GM19025 (cell line): ENCODE measurements around the gene THEMIS2.
"Not testable (repeated sequence)": the region's sequence is repeated elsewhere in the genome, so short reads cannot be mapped to it uniquely, and the experiment has no call there.

ENCODE experiments used
- ATAC-seq: cut with Tn5 transposase; IDR thresholded peaks from one replicate; pipeline ENCODE4 v1.9.1; 2021; ENCODE audit warnings: mild to moderate bottlenecking, low read depth, moderate library complexity; ENCODE audit not compliant: unreplicated experiment

The THEMIS2 gene

DNA sequence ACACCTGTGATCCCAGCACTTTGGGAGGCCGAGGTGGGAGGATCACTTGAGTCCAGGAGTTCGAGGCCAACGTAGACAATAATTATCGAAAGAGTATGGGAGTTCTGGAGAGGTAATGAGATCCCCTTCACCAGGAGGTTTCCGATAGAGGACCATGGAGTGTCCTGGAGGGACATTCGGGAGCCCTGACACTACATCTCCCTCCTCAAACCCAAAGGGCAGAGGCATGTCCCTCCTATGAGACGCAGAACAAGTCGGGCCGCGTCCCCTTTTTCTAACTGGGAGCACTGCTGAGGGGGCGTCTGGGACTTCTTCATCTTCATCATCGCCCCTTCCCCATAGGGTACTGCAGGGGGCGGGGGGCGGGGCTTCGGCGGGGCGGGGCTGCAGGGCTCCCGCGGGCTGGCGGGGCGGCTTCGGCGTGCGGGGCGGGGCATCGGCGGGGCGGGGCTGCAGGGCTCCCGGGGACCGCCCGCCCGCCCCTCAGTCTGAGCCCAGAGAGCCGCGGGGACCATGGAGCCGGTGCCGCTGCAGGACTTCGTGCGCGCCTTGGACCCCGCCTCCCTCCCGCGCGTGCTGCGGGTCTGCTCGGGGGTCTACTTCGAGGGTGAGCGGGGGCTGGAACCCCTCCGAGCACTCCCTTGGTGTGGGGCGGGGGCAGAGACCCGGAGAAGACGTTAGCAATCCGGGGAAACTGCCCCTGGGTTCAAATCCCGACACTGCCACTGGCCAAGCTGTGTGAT, at the start of gene THEMIS2:
Gene THEMIS2, plus strand, starts transcription at position 486 of the 743 bp plus-strand sequence. Its CDS starts 28 bp downstream, at position 514.
- ATAC-seq, result no peak

GRCh38 chr1:27823784-27824183, 48.6 kb upstream of the THEMIS2 start:
- no peak for ATAC-seq

- no peak for ATAC-seq
Measured at GRCh38 chr1:27824411-27824810, 47.9 kb upstream of the THEMIS2 start.

GRCh38 chr1:27829339-27829960, 42.9 kb upstream of the THEMIS2 start:
- not testable (repeated sequence) for ATAC-seq

DNA sequence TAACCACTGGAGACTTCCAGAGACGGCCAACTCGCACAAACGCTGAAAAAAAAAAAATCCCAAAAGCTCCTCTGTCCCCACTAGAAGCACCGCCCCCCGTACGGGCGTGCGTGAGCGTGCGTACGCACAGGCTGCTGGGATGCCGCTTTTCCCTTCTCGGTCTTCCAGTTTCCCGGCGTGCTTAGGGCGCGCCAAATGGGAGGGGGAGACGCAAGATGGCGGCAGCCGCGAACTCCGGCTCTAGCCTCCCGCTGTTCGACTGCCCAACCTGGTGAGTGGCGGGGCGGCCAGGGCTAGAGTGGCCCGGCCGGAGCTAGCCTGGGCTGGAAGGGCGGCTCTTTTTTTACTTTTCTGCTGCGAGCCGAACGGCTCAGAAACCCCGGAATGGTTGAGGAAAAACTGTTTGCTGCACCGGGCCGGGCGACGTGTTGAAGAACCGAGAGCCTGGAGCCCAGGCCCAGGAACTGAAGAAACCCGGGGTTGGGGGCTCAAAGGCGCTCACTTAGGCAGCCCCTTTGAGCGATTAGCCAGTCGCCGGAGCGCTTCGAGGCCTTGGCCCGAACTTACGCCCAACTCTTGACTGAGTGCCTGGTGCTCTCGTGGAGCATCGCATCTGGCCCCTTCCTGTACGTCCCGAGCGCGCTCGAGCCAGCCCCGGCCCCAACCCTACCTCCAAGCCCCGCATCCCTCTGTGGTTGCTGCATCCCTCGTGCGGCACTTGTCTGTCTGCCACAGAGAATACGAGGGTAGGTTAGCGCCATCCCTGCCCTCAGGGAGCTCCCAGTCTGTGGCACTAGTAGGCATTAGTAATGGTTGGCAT, 41.5 kb upstream of the THEMIS2 start, which contains the start of gene PPP1R8:
Gene PPP1R8, plus strand, starts transcription at position 162 of the 820 bp plus-strand sequence. Its CDS starts 54 bp downstream, at position 216.
- peak; percentile 87 for ATAC-seq

DNA sequence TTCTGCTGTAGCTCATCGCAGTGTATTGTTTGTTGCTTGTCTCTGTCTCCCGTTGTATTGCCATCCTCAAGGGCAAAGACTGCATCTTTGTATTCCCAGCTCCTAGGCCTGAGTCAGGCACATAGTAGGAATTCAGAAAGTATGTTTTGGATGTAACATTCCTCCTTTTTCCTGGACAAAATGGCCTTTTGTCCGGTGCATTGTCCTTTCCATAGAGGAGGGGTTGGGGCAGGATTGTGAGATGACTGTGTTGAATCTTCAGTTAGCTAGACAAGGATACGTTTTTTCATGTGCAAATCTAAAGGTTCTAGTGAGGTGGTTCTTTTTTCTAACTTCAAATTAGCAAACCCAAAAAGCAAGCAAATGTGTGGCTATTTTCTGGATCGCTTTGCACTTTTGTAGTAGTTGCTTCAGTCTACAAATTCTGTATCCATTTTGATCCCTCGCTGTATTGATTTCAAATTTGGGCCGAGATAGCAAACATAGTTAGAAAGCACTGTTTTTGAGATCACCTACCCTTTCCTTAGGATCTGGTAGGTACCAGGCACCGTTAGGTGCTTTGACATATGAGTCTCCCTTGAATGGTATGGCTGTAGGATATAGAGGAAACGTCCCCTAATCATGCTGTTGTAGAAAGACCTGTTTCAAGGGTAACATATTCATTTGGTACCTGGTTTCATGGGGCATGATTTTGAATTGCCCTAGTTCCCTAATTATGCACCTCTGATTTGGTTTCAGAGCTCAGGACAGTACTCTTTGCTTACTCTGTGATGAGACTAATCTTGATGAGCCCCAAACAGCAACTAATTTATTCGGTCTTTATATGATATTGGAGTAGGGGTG, 40.6 kb upstream of the THEMIS2 start:
- ATAC-seq, result no peak

DNA sequence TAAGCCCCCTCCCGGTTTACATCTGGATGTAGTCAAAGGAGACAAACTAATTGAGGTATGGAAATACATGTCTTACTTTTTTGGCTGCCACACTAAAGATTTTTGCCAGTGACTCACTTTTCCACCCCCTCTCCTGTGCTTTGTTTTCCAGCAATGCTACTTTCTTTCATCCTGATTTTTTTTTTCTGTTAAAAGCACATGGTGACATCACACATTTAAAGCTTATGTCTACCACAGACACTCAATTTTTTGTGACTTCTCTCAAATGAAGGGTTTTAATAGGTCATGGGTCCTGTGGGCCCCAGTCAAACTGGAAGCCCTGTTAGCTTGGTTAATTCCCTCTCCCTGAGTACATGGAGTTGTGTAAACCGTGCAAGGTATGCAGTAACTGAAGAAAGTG, 39.6 kb upstream of the THEMIS2 start:
- ATAC-seq, result no peak

- no peak for ATAC-seq
Measured at GRCh38 chr1:27833470-27833869, 38.9 kb upstream of the THEMIS2 start.

DNA sequence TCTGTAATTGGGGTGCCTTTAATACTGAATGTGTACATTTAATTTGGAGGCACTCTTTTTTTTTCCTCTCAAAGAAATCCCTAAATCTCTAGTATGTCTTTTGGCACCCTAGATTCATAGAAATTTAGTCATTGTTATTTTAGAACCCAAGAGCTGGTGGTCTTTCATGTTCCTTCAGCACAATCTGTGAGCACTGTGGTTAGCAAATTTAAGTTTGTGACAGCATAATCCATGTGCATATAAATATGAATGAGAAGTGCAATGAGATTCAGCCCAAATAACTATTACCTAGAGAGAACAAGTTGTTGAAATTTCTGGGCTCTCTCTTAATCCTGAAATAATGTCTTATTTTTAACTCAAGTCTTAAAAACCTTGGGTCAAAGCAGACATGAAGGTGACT, 37.3 kb upstream of the THEMIS2 start:
- ATAC-seq, result no peak

GRCh38 chr1:27835501-27835900, 36.8 kb upstream of the THEMIS2 start:
- ATAC-seq, result no peak

DNA sequence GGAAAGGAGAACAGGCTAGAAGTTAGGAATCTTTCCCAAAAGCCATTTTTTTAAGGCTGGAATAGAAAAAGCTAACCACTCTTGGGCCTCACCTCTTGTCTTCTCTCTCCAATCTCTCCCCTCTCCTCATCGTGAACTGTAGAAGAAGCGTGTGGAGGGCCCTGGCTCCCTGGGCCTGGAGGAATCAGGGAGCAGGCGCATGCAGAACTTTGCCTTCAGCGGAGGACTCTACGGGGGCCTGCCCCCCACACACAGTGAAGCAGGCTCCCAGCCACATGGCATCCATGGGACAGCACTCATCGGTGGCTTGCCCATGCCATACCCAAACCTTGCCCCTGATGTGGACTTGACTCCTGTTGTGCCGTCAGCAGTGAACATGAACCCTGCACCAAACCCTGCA, 22.4 kb upstream of the THEMIS2 start:
- no peak for ATAC-seq

- no peak for ATAC-seq
Measured at GRCh38 chr1:27855085-27855484, 17.3 kb upstream of the THEMIS2 start.

- no peak for ATAC-seq
Measured at GRCh38 chr1:27856561-27857343, 15.6 kb upstream of the THEMIS2 start.

GRCh38 chr1:27857552-27857951, 14.8 kb upstream of the THEMIS2 start:
- ATAC-seq, result not testable (repeated sequence)

DNA sequence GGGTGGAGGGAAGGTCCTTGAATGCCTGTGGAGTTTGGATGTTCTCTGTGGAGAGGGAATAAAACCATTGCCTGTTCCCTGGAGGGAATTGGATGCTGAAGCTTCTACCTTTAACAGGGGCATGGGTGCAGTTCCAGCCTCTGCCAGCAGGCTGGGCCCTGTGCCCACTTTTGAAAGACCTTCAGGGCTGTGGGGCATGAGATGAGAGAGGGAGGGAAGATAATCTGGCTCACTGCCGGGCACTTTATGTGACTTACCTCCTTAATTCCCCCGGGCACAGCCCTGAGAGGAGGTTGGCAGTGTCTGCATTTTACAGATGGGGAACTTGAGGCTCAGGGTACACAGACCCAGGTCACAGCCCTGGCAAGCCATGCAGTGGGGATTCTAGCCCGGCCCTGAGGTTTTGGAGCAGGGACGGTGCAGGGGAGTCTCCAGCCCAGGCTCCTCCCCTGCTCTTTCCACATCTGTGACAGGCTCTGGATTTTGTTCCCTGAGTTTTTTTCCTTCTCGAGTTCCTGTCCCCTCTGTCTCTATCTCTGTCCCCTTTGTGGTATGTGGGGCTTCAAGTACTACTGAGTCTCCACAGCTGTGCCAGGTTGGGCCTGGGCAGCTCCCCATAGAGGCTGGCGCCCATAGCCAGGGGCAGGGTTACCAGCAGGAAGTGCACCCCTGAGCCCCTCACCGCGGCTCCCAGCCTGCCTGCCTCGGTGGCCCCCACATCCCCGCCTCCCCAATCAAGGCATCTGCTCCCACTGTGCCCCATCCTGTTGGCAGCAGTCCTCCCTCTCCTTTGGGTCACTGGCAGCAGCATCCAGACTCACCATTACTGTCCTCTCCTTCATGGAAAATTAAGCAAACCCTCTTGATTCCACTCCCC, 14.0 kb upstream of the THEMIS2 start:
- peak; percentile 67 for ATAC-seq

DNA sequence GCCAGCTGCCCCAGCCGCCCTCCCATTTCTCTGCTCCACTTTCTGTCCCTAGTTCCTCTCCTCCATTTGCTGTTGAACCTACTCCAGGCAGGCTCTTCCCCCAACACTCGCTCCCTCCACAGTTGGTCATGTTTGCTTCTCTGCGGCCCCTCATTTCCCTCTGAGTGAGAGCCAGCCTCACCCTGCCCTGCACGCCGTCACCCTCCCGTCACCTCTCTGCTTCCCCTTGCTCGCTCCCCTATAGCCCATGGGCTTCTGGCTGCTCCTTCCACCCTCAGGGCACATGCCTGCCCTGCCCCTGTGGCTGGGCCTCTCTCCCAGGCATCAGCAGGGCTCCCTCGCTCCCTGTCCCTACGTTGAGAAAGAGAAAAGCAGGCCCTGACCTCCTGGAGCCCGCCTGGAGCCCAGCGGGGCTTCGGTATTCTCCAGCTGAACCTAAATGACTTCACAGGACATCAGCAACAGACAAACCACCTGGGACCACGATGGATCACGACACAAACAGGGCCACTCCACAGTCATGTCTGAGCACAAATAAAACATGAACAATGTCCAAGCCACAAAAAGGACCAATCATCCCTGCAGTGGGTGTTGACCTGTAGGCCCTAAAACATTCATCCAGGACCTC, 13.3 kb upstream of the THEMIS2 start:
- no peak for ATAC-seq

DNA sequence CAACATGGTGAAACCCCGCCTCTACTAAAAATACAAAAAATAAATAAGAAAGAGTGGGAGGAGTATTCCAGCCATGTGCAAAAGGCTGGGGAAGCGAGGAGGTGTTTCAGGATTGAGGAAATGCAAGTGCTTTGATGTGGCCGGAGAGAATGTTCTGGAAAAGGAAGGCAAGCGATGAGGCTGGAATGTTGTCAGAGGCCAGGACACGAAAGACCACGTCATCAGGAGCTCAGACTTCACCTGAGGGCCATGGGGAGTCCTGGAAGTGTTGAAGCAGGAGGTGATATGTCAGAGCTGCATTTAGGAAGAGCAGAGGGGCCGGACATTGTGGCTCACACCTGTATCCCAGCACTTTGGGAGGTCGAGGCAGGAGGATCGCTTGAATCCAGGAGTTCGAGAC, 10.9 kb upstream of the THEMIS2 start:
- ATAC-seq, result no peak

DNA sequence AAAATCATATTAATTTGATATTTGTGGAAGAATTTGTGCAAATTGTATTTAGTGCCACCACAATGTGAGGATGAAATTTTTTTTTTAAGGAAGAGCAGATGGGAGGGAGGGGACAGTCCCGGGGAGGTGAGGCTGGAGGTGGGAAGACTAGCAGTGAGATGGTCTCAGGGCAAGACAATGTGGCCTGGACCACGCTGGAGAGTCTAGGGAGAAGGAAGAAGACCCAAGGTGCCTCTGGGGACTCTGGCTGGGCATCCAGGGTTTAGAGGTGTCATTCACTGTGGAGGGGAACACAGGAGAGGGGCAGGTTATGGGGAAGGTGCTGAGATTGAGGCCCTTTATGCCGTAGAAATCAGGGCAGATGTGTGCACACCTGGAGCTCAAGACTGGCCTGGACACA, 10.3 kb upstream of the THEMIS2 start:
- ATAC-seq, result no peak
